22Rv1 (cell line): ENCODE data around the gene OPRM1.
"Not testable (repeated sequence)": the region's sequence is repeated elsewhere in the genome, so short reads cannot be mapped to it uniquely, and the experiment has no call there.

Experiments used
- H3K27ac ChIP-seq: fragments of 450-650 bp; 2 replicates; pipeline ENCODE4 v1.5.1; 2017
- CTCF ChIP-seq: fragments of 450-650 bp; IDR thresholded peaks from 2 replicates; pipeline ENCODE4 v1.5.1; 2017; ENCODE audit warnings: mild to moderate bottlenecking
- ZFX ChIP-seq: fragments of 450-650 bp; IDR thresholded peaks from 2 replicates; pipeline ENCODE4 v1.6.1; 2017; ENCODE audit warnings: antibody characterized with exemption, borderline replicate concordance

The OPRM1 gene

GRCh38 chr6:154071711-154072110 lies 32.7 kb downstream of the OPRM1 start:
- no peak overlapping the region for H3K27ac ChIP-seq
- TF ChIP-seq CTCF = no peak
- TF ChIP-seq ZFX = no peak

- not testable (repeated sequence) for H3K27ac ChIP-seq
These were observed 39.6 kb downstream of the OPRM1 start for GRCh38 chr6:154078596-154078995.

- TF ChIP-seq ZFX (no peak), CTCF (no peak)
- H3K27ac ChIP-seq = no peak overlapping the region
These were observed 41.6 kb downstream of the OPRM1 start for GRCh38 chr6:154080461-154081189.

- TF ChIP-seq CTCF = no peak
- TF ChIP-seq ZFX = no peak
- no peak overlapping the region for H3K27ac ChIP-seq
These were observed 47.5 kb downstream of the OPRM1 start for GRCh38 chr6:154086510-154086909.

- H3K27ac ChIP-seq = no peak overlapping the region
- no peak for TF ChIP-seq CTCF
- no peak for TF ChIP-seq ZFX
These were observed 53.4 kb downstream of the OPRM1 start for GRCh38 chr6:154092326-154092962.

- TF ChIP-seq ZFX (no peak), CTCF (no peak)
- no peak overlapping the region for H3K27ac ChIP-seq
These were observed 54.4 kb downstream of the OPRM1 start for GRCh38 chr6:154093231-154094044.

GRCh38 chr6:154095571-154095970 lies 56.5 kb downstream of the OPRM1 start:
- TF ChIP-seq ZFX (no peak), CTCF (no peak)
- H3K27ac ChIP-seq = no peak overlapping the region
